Osteoblast (primary cell): ENCODE data around the gene HOXD13. TPM values are rescaled to one million over a fixed set of nuclear protein-coding genes. Genes with fewer than 3 reads are reported as not detected.

Experiments
- DNase-seq: peaks from one replicate; pipeline ENCODE4 v3.0.0; 2011; ENCODE audit warnings: low spot score, mixed read lengths; ENCODE audit not compliant: insufficient read length; ENCODE audit errors: missing footprints
- H2AFZ ChIP-seq: 2 replicates; pipeline ENCODE4 v1.6.0; 2011; ENCODE audit warnings: mild to moderate bottlenecking, low read length
- H3K27ac ChIP-seq: 2 replicates; pipeline ENCODE4 v1.5.1; 2011; ENCODE audit warnings: mild to moderate bottlenecking, low read depth, low read length, moderate library complexity
- H3K27me3 ChIP-seq: 2 replicates; pipeline ENCODE4 v1.6.0; 2012; ENCODE audit warnings: mild to moderate bottlenecking, control low read depth, inconsistent platforms, low read length, moderate library complexity; ENCODE audit not compliant: insufficient read depth
- H3K36me3 ChIP-seq: 2 replicates; pipeline ENCODE4 v1.5.1; 2011; ENCODE audit warnings: mild to moderate bottlenecking, low read length, control low read depth, moderate library complexity; ENCODE audit not compliant: insufficient read depth
- H3K4me1 ChIP-seq: 2 replicates; pipeline ENCODE4 v1.5.1; 2011; ENCODE audit warnings: mild to moderate bottlenecking, low read length, control low read depth, moderate library complexity; ENCODE audit not compliant: insufficient read depth
- H3K4me2 ChIP-seq: 2 replicates; pipeline ENCODE4 v1.6.0; 2011; ENCODE audit warnings: mild to moderate bottlenecking, low read length; ENCODE audit not compliant: insufficient read depth
- H3K4me3 ChIP-seq: fragments of 200-600 bp; sonication (generic); 3 replicates; pipeline ENCODE4 v1.5.1; 2012; ENCODE audit warnings: mild to moderate bottlenecking, low read length, inconsistent platforms; ENCODE audit not compliant: insufficient read depth
- H3K79me2 ChIP-seq: 2 replicates; pipeline ENCODE4 v1.6.0; 2012; ENCODE audit warnings: mild to moderate bottlenecking, low read length, control low read depth, inconsistent platforms; ENCODE audit not compliant: insufficient read depth
- H3K9me3 ChIP-seq: 2 replicates; pipeline ENCODE4 v1.5.1; 2011; ENCODE audit warnings: low read depth, low read length, control low read depth
- H4K20me1 ChIP-seq: 2 replicates; pipeline ENCODE4 v1.6.0; 2012; ENCODE audit warnings: mild to moderate bottlenecking, low read length, control low read depth; ENCODE audit not compliant: insufficient read depth
- total RNA-seq: library from RNA; depleted of rRNA; stranded (reverse); fragments of >200 nt; gene quantifications from 2 replicates; pipeline ENCODE4 v1.2.3, GENCODE V29; 2012
- TF ChIP-seq, protein P1 (sequence below): IDR thresholded peaks from 2 replicates; pipeline ENCODE4 v1.5.1; 2011; ENCODE audit warnings: mild to moderate bottlenecking, low read depth, low read length, moderate library complexity; ENCODE audit errors: extremely low read depth

The HOXD13 gene
- total RNA-seq, 1 donor: not detected

DNA sequence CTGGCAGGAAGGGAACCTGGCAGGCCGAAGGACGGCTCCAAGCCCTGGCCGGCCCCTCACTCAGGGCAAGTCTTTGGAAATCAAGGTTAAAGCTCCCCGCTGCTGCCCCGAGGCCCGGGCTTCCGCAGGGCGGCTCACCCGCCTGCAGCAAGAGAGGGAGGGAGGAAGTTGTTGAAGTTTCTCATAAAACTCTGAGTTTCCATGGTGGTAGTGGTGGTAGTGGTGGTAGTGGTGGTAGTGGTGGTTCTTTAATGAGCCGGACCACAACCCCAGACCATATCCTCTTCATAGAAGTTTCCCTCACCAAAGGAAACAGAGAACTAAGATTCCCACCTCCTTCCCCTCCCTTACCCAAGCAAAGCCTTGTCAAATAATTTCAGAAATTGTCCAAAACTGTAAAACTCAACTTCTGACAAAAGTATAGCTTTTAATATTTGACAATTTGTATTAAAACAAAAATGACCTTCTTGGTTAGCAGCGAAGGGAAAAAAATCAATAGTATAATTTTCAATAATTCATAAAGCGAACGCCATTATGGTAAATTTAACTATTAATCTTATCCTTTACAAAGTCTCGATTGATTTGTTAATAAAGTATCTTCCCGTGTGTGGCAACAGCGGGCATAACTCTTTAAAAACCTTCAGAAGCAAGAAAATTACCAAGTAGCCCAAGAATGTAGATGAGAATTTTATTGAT, 22.6 kb downstream of the HOXD13 start:
- H4K20me1 ChIP-seq: no peaks in the 10 kb centered on the region
- H3K27ac ChIP-seq: no peak overlapping the region
- no peak overlapping the region for H3K4me3 ChIP-seq
- no peak overlapping the region for H2AFZ ChIP-seq
- H3K4me2 ChIP-seq: no peak overlapping the region
- H3K4me1 ChIP-seq: no peaks in the 10 kb centered on the region
- peaks cover 98% of the 10 kb centered on the region for H3K27me3 ChIP-seq
- no peaks in the 10 kb centered on the region for H3K79me2 ChIP-seq
- H3K9me3 ChIP-seq: no peaks in the 10 kb centered on the region
- DNase-seq: peak; percentile 71
- TF ChIP-seq, protein P1, sequence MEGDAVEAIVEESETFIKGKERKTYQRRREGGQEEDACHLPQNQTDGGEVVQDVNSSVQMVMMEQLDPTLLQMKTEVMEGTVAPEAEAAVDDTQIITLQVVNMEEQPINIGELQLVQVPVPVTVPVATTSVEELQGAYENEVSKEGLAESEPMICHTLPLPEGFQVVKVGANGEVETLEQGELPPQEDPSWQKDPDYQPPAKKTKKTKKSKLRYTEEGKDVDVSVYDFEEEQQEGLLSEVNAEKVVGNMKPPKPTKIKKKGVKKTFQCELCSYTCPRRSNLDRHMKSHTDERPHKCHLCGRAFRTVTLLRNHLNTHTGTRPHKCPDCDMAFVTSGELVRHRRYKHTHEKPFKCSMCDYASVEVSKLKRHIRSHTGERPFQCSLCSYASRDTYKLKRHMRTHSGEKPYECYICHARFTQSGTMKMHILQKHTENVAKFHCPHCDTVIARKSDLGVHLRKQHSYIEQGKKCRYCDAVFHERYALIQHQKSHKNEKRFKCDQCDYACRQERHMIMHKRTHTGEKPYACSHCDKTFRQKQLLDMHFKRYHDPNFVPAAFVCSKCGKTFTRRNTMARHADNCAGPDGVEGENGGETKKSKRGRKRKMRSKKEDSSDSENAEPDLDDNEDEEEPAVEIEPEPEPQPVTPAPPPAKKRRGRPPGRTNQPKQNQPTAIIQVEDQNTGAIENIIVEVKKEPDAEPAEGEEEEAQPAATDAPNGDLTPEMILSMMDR: no peak
- no peaks in the 10 kb centered on the region for H3K36me3 ChIP-seq

- Histone ChIP-seq H4K20me1 (no peaks in the 10 kb centered on the region), H3K27ac (no peak within 1 kb of the TSS), H3K27me3 (peaks cover 98% of the 10 kb centered on the region), H3K4me1 (no peaks in the 10 kb centered on the region), H3K79me2 (no peaks in the 10 kb centered on the region), H3K4me2 (peak within 1 kb of the TSS; percentile 58), H3K9me3 (no peaks in the 10 kb centered on the region), H3K4me3 (peak within 1 kb of the TSS; percentile 46), H3K36me3 (no peaks in the 10 kb centered on the region), H2AFZ (no peak within 1 kb of the TSS)
- TF ChIP-seq, protein P1: peak; percentile 32
- peak; percentile 96 for DNase-seq
Measured at GRCh38 chr2:176115883-176116813, 23.6 kb downstream of the HOXD13 start, which contains the start of gene HOXD10. HOXD10 (plus strand) TSS chr2:176116778; CDS start chr2:176116834, 56 bp downstream.

DNA sequence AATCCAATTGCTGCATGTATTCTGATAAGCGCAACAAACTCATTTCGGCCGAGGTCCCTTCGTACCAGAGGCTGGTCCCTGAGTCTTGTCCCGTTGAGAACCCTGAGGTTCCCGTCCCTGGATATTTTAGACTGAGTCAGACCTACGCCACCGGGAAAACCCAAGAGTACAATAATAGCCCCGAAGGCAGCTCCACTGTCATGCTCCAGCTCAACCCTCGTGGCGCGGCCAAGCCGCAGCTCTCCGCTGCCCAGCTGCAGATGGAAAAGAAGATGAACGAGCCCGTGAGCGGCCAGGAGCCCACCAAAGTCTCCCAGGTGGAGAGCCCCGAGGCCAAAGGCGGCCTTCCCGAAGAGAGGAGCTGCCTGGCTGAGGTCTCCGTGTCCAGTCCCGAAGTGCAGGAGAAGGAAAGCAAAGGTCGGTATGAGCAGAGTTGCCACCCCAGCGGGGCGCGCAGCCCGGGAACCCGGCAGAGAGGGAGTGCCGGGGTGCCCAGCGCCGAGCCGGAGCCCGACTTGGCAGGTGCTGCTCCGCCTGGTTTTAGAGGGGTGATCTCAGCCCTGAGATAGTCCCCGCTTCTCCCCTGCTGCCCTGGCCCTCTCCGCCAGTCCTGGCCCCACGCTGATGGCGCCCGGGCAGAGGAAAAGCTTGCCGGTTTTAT, 24.8 kb downstream of the HOXD13 start:
- H3K27ac ChIP-seq: no peak overlapping the region
- no peaks in the 10 kb centered on the region for H4K20me1 ChIP-seq
- TF ChIP-seq, protein P1: no peak
- peaks cover 99% of the 10 kb centered on the region for H3K27me3 ChIP-seq
- no peaks in the 10 kb centered on the region for H3K79me2 ChIP-seq
- no peaks in the 10 kb centered on the region for H3K9me3 ChIP-seq
- H3K4me1 ChIP-seq: peaks cover 1% of the 10 kb centered on the region
- H3K4me3 ChIP-seq: peak overlapping the region; percentile 19
- DNase-seq: peak; percentile 81
- H2AFZ ChIP-seq: no peak overlapping the region
- H3K4me2 ChIP-seq: peak overlapping the region; percentile 58
- H3K36me3 ChIP-seq: no peaks in the 10 kb centered on the region
